ENCODE data around the gene SLC25A21. TPM values are rescaled to one million over a fixed set of nuclear protein-coding genes. Genes with fewer than 3 reads are reported as not detected.

SLC25A21 gene
- total RNA-seq, 4 donors from 2014 or later, result 0.67 to 2.1 (median 0.91) TPM

- no peak overlapping the region for H3K27ac ChIP-seq
- WGBS, 2 donors, result 88 to 95% methylated on average over 1 of the region's 1 CpG
- TF ChIP-seq CTCF (IDR thresholded peaks at IDR 0.05) (no peak), POLR2A (IDR thresholded peaks at IDR 0.05) (no peak)
These were observed 57.0 kb downstream of the SLC25A21 start for GRCh38 chr14:37115406-37115805.

GRCh38 chr14:37114559-37114958 is 57.8 kb downstream of the SLC25A21 start:
- Histone ChIP-seq H3K9me3 (peaks cover 0 to 12% (median 10%) of the 10 kb centered on the region in 3 donors), H3K27me3 (no peaks in the 10 kb centered on the region), H3K27ac (no peak overlapping the region), H3K4me1 (peaks cover 0 to 19% (median 3%) of the 10 kb centered on the region in 3 donors), H3K36me3 (no peaks in the 10 kb centered on the region), H3K4me3 (no peak overlapping the region)
- no peak for DNase-seq
- TF ChIP-seq POLR2A (IDR thresholded peaks at IDR 0.05) (no peak), CTCF (IDR thresholded peaks at IDR 0.05) (no peak)
- 72 to 89% methylated on average over 3 of the region's 3 CpGs for WGBS, 2 donors
- intact Hi-C loops (cut with DNase I), result no loop called here

More at GRCh38 chr14:37115406-37115805, 57.0 kb downstream of the SLC25A21 start:
- Histone ChIP-seq H3K9me3 (peaks cover 0 to 12% (median 10%) of the 10 kb centered on the region in 3 donors), H3K4me3 (no peak overlapping the region), H3K4me1 (peaks cover 0 to 19% (median 3%) of the 10 kb centered on the region in 3 donors), H3K36me3 (no peaks in the 10 kb centered on the region), H3K27me3 (no peaks in the 10 kb centered on the region)
- intact Hi-C loops (cut with DNase I), result no loop called here
- no peak for DNase-seq

- WGBS, 2 donors, result 41 to 49% methylated on average over 3 of the region's 3 CpGs
- TF ChIP-seq CTCF (IDR thresholded peaks at IDR 0.05) (no peak), POLR2A (IDR thresholded peaks at IDR 0.05) (no peak)
- Histone ChIP-seq H3K4me3 (no peak overlapping the region), H3K9me3 (peaks cover 0 to 10% (median 9%) of the 10 kb centered on the region in 3 donors), H3K4me1 (peaks cover 0 to 19% (median 3%) of the 10 kb centered on the region in 3 donors), H3K36me3 (no peaks in the 10 kb centered on the region), H3K27me3 (no peaks in the 10 kb centered on the region), H3K27ac (no peak overlapping the region)
- no peak for DNase-seq
- intact Hi-C loops (cut with DNase I), result no loop called here
These were observed 58.4 kb downstream of the SLC25A21 start for GRCh38 chr14:37114002-37114401.

- no peak for DNase-seq
- WGBS, 2 donors, result 73 to 87% methylated on average over 2 of the region's 2 CpGs
- intact Hi-C loops (cut with DNase I), result no loop called here
These were observed 74.3 kb downstream of the SLC25A21 start for GRCh38 chr14:37098132-37098531.

GRCh38 chr14:37094502-37094901 is 77.9 kb downstream of the SLC25A21 start:
- intact Hi-C loops (cut with DNase I), result no loop called here
- no peaks in the 10 kb centered on the region for H3K36me3 ChIP-seq
- no peak overlapping the region for H3K27ac ChIP-seq
- WGBS, 2 donors, result 75 to 82% methylated on average over 2 of the region's 2 CpGs
- TF ChIP-seq CTCF (IDR thresholded peaks at IDR 0.05) (no peak), POLR2A (IDR thresholded peaks at IDR 0.05) (no peak)
- H3K4me3 ChIP-seq, result no peak overlapping the region
- H3K27me3 ChIP-seq, result no peaks in the 10 kb centered on the region
- H3K4me1 ChIP-seq, result no peaks in the 10 kb centered on the region
- H3K9me3 ChIP-seq, result no peaks in the 10 kb centered on the region
- no peak for DNase-seq

More at GRCh38 chr14:37098132-37098531, 74.3 kb downstream of the SLC25A21 start:
- no peaks in the 10 kb centered on the region for H3K4me1 ChIP-seq
- no peaks in the 10 kb centered on the region for H3K36me3 ChIP-seq
- H3K9me3 ChIP-seq, result no peaks in the 10 kb centered on the region
- no peaks in the 10 kb centered on the region for H3K27me3 ChIP-seq
- no peak overlapping the region for H3K27ac ChIP-seq
- TF ChIP-seq CTCF (IDR thresholded peaks at IDR 0.05) (no peak), POLR2A (IDR thresholded peaks at IDR 0.05) (no peak)
- no peak overlapping the region for H3K4me3 ChIP-seq

Data from esophagus squamous epithelium (tissue), 5 donors.